ENCODE measurements around the gene SUFU. TPM values are rescaled to one million over a fixed set of nuclear protein-coding genes. Genes with fewer than 3 reads are reported as not detected.

SUFU gene
- total RNA-seq, 1 donor from 2014 or later = 13.5 TPM

DNA sequence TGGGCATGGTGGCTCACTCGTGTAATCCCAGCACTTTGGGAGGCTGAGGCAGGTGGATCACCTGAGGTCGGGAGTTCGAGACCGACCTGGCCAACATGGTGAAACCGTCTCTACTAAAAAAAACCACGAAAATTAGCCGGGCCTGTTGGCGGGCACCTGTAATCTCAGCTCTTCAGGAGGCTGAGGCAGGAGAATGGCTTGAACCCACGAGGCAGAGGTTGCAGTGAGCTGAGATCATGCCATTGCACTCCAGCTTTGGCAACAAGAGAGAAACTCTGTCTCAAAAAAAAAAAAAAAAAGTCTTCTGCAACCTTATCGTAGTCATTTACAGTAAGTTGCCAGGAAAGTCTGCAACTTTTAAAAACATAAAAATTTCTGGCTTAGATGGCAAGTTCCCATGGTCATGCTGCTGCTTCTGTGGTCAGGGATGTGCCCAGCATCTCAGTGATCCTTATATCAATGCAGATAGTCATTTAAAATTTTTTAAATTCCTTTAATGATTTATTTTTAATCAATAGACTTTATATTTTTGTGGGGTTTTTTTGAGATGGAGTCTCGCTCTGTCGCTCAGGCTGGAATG is 15.6 kb downstream of the SUFU start:
- H3K4me3 ChIP-seq = no peak overlapping the region
- H3K27ac ChIP-seq = no peak overlapping the region
- ATAC-seq (no peak), DNase-seq (no peak)
- H3K9me3 ChIP-seq = no peaks in the 10 kb centered on the region
- H3K36me3 ChIP-seq = peaks cover 18% of the 10 kb centered on the region
- intact Hi-C loops (cut with DNase I) = loop anchor here (10.0 kb wide), 1 partner anchor 55 kb away; no protein-coding TSS in a partner anchor
- no peaks in the 10 kb centered on the region for H3K4me1 ChIP-seq
- TF ChIP-seq, protein P1, sequence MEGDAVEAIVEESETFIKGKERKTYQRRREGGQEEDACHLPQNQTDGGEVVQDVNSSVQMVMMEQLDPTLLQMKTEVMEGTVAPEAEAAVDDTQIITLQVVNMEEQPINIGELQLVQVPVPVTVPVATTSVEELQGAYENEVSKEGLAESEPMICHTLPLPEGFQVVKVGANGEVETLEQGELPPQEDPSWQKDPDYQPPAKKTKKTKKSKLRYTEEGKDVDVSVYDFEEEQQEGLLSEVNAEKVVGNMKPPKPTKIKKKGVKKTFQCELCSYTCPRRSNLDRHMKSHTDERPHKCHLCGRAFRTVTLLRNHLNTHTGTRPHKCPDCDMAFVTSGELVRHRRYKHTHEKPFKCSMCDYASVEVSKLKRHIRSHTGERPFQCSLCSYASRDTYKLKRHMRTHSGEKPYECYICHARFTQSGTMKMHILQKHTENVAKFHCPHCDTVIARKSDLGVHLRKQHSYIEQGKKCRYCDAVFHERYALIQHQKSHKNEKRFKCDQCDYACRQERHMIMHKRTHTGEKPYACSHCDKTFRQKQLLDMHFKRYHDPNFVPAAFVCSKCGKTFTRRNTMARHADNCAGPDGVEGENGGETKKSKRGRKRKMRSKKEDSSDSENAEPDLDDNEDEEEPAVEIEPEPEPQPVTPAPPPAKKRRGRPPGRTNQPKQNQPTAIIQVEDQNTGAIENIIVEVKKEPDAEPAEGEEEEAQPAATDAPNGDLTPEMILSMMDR (IDR thresholded peaks at IDR 0.05) = no peak
- no peaks in the 10 kb centered on the region for H3K27me3 ChIP-seq

DNA sequence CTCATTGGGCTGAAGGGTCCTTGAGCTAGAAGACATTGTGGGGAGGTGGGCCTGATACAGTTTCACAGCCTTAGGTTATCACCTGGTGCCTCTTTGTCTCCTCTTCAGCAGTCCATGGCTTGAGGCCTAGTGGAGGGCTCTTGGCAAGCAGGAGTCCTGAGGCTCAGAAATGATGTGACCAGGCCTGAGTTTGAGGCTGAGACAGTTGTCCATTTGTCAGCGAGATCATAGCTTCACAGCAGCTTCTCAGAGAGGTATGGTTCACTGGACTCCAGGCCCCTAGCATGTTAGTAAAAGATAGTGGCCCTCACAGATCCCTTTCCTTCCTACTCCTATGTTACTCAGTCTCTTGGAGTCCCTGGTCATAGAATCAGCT is 19.1 kb downstream of the SUFU start:
- intact Hi-C loops (cut with DNase I) = no loop called here
- no peaks in the 10 kb centered on the region for H3K27me3 ChIP-seq
- peaks cover 20% of the 10 kb centered on the region for H3K36me3 ChIP-seq
- H3K4me1 ChIP-seq = no peaks in the 10 kb centered on the region
- DNase-seq (no peak), ATAC-seq (no peak)
- TF ChIP-seq, protein P1 (IDR thresholded peaks at IDR 0.05) = no peak
- H3K9me3 ChIP-seq = no peaks in the 10 kb centered on the region
- H3K4me3 ChIP-seq = no peak overlapping the region
- no peak overlapping the region for H3K27ac ChIP-seq

DNA sequence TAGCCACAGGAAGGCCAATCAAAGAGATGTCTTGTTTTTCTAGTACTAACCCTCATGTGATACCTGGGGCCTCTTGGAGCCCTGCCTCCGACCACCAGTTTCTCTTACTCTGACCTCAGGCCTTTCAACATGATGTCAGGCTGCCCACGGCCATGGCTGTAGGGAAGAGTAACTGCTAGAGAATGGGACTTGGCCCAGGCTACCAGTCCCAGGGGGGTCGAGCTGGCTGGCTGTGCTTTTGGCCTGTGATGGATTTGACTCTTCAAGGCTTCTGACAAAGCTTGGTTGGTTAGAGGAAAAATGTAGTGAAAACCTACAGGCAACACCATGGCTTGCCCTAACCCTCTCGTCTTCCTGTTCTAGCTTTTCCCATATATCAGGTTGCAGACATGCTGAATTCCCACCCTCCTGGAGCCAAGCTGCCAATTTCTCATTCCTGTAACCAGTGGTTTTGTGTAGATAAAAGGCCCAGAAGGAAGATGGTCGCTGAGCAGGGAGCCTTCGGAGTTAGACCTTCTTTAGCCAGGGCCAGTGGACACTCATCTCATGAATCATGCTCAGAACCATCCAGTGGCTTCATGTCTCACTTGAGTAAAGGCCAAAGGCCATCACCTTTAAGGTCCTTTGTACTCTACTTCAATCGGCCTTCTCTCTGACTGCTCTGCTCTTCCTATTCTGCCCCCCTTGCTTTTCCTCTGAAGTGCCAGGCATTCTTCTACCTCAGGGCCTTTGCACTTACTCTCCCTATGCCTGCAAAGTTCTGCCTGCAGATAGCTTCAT is 19.7 kb downstream of the SUFU start:
- TF ChIP-seq, protein P1 (IDR thresholded peaks at IDR 0.05) = no peak
- Histone ChIP-seq H3K4me3 (no peak overlapping the region), H3K9me3 (no peaks in the 10 kb centered on the region), H3K36me3 (peaks cover 20% of the 10 kb centered on the region), H3K27me3 (no peaks in the 10 kb centered on the region), H3K4me1 (no peaks in the 10 kb centered on the region), H3K27ac (no peak overlapping the region)
- DNase-seq (no peak), ATAC-seq (no peak)
- intact Hi-C loops (cut with DNase I) = no loop called here

DNA sequence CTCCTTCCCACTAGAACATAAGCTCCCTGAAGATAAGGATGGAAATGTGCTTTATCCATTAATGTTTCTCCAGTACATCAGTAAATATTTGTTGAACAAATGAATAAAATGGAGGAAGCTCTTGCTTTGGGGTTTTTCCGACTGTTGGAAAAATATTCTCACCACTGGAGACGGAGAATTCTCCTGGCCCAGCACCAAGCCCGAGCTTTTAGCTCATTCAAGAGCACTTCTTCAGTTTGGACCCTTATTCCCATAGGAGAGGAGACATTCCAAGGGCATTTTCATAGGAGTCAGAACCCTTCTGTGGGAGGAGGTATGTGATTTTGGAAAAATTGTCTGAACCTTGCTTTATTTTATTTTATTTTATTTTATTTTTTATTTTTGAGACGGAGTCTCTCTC is 21.0 kb downstream of the SUFU start:
- no peaks in the 10 kb centered on the region for H3K4me1 ChIP-seq
- TF ChIP-seq, protein P1 (IDR thresholded peaks at IDR 0.05) = no peak
- DNase-seq = peak; percentile 1
- no peak overlapping the region for H3K27ac ChIP-seq
- H3K4me3 ChIP-seq = no peak overlapping the region
- H3K9me3 ChIP-seq = no peaks in the 10 kb centered on the region
- ATAC-seq = no peak
- no peaks in the 10 kb centered on the region for H3K27me3 ChIP-seq
- peaks cover 20% of the 10 kb centered on the region for H3K36me3 ChIP-seq
- intact Hi-C loops (cut with DNase I) = no loop called here

DNA sequence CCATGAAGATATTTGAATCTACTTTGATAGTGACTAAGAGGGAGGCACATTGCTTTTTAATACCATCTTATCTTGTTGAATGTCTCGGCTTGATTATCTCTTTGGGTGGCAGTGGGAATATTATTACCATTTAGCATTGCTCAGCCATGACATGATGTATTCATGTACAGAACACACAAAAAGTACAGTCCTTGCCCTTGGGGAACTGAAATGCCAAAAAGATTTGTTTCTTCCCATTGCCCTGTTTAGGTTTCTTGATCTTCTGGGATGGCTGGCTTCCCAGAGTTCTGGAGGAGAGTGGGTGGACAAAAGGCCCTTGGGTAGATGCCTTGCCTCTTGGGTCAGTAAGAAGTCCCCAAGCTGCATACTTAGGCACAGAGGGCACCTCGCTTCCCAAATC is 23.8 kb downstream of the SUFU start:
- Histone ChIP-seq H3K4me3 (no peak overlapping the region), H3K27me3 (no peaks in the 10 kb centered on the region), H3K36me3 (peaks cover 16% of the 10 kb centered on the region), H3K27ac (no peak overlapping the region), H3K4me1 (no peaks in the 10 kb centered on the region), H3K9me3 (no peaks in the 10 kb centered on the region)
- intact Hi-C loops (cut with DNase I) = no loop called here
- no peak for ATAC-seq
- no peak for DNase-seq
- TF ChIP-seq, protein P1 (IDR thresholded peaks at IDR 0.05) = no peak
